ENCODE measurements around the gene EFNA2. TPM values are rescaled to one million over a fixed set of nuclear protein-coding genes. Genes with fewer than 3 reads are reported as not detected.
"Not testable (repeated sequence)": the region's sequence is repeated elsewhere in the genome, so short reads cannot be mapped to it uniquely, and the experiment has no call there.

EFNA2 gene
- total RNA-seq, 2 experiments from 2014 or later = not detected

GRCh38 chr19:1320282-1320650 lies 34.6 kb downstream of the EFNA2 start:
- CTCF ChIA-PET; POLR2A ChIA-PET; H3K36me3 Mint-ChIP-seq (ENCODE audit: low read depth); H3K27ac Mint-ChIP-seq; H3K9me3 Mint-ChIP-seq; H3K4me3 Mint-ChIP-seq; DNase-seq; H3K4me1 Mint-ChIP-seq: not testable (repeated sequence)
- peaks cover 34% of the 10 kb centered on the region for H3K27me3 Mint-ChIP-seq

GRCh38 chr19:1321539-1321938 lies 35.9 kb downstream of the EFNA2 start:
- Mint-ChIP-seq H3K36me3 (ENCODE audit: low read depth) (no peaks in the 10 kb centered on the region), H3K27me3 (peaks cover 37% of the 10 kb centered on the region), H3K4me3 (no peak overlapping the region), H3K27ac (no peak overlapping the region), H3K9me3 (no peaks in the 10 kb centered on the region), H3K4me1 (no peaks in the 10 kb centered on the region)
- ChIA-PET POLR2A (no interaction called here), CTCF (no interaction called here)
- no peak for DNase-seq

- DNase-seq = no peak
- no peak overlapping the region for H3K4me3 Mint-ChIP-seq
- H3K4me1 Mint-ChIP-seq = no peaks in the 10 kb centered on the region
- H3K27me3 Mint-ChIP-seq = peaks cover 36% of the 10 kb centered on the region
- no peak overlapping the region for H3K27ac Mint-ChIP-seq
- ChIA-PET POLR2A (no interaction called here), CTCF (no interaction called here)
- H3K9me3 Mint-ChIP-seq = no peaks in the 10 kb centered on the region
- H3K36me3 Mint-ChIP-seq (ENCODE audit: low read depth) = no peaks in the 10 kb centered on the region
These were observed 36.7 kb downstream of the EFNA2 start for GRCh38 chr19:1322198-1322981.

- H3K36me3 Mint-ChIP-seq (ENCODE audit: low read depth) = no peaks in the 10 kb centered on the region
- H3K4me1 Mint-ChIP-seq = no peaks in the 10 kb centered on the region
- H3K4me3 Mint-ChIP-seq = no peak overlapping the region
- ChIA-PET CTCF (no interaction called here), POLR2A (no interaction called here)
- peaks cover 24% of the 10 kb centered on the region for H3K27me3 Mint-ChIP-seq
- H3K9me3 Mint-ChIP-seq = no peaks in the 10 kb centered on the region
- DNase-seq = no peak
- no peak overlapping the region for H3K27ac Mint-ChIP-seq
These were observed 38.7 kb downstream of the EFNA2 start for GRCh38 chr19:1324249-1324805.

- H3K4me3 Mint-ChIP-seq = no peak overlapping the region
- H3K36me3 Mint-ChIP-seq (ENCODE audit: low read depth) = no peaks in the 10 kb centered on the region
- no peaks in the 10 kb centered on the region for H3K4me1 Mint-ChIP-seq
- H3K27ac Mint-ChIP-seq = no peak overlapping the region
- CTCF ChIA-PET = no interaction called here
- no peaks in the 10 kb centered on the region for H3K9me3 Mint-ChIP-seq
- peaks cover 23% of the 10 kb centered on the region for H3K27me3 Mint-ChIP-seq
- DNase-seq = no peak
- POLR2A ChIA-PET = no interaction called here
These were observed 39.3 kb downstream of the EFNA2 start for GRCh38 chr19:1324806-1325567.

- Mint-ChIP-seq H3K36me3 (ENCODE audit: low read depth) (no peaks in the 10 kb centered on the region), H3K4me1 (no peaks in the 10 kb centered on the region), H3K4me3 (no peak overlapping the region), H3K9me3 (no peaks in the 10 kb centered on the region), H3K27me3 (peaks cover 22% of the 10 kb centered on the region), H3K27ac (no peak overlapping the region)
- no peak for DNase-seq
- ChIA-PET POLR2A (no interaction called here), CTCF (no interaction called here)
These were observed 40.1 kb downstream of the EFNA2 start for GRCh38 chr19:1325568-1326294.

GRCh38 chr19:1327125-1327524 lies 41.5 kb downstream of the EFNA2 start:
- no peaks in the 10 kb centered on the region for H3K4me1 Mint-ChIP-seq
- H3K36me3 Mint-ChIP-seq (ENCODE audit: low read depth) = no peaks in the 10 kb centered on the region
- ChIA-PET POLR2A (interaction anchor here (1.1 kb wide), 1 partner anchor 34 kb away, joined by 4 read pairs; no protein-coding TSS in a partner anchor), CTCF (no interaction called here)
- no peak overlapping the region for H3K4me3 Mint-ChIP-seq
- peaks cover 22% of the 10 kb centered on the region for H3K27me3 Mint-ChIP-seq
- H3K9me3 Mint-ChIP-seq = no peaks in the 10 kb centered on the region
- no peak for DNase-seq
- H3K27ac Mint-ChIP-seq = no peak overlapping the region

- POLR2A ChIA-PET; H3K9me3 Mint-ChIP-seq; H3K4me3 Mint-ChIP-seq; CTCF ChIA-PET; H3K27me3 Mint-ChIP-seq; DNase-seq; H3K27ac Mint-ChIP-seq; H3K36me3 Mint-ChIP-seq (ENCODE audit: low read depth); H3K4me1 Mint-ChIP-seq: not testable (repeated sequence)
These were observed 46.5 kb downstream of the EFNA2 start for GRCh38 chr19:1332208-1332607.

GRCh38 chr19:1336079-1336684 lies 50.5 kb downstream of the EFNA2 start:
- Mint-ChIP-seq H3K36me3 (ENCODE audit: low read depth) (no peaks in the 10 kb centered on the region), H3K9me3 (no peaks in the 10 kb centered on the region), H3K27ac (no peak overlapping the region), H3K4me1 (no peaks in the 10 kb centered on the region), H3K27me3 (no peaks in the 10 kb centered on the region), H3K4me3 (no peak overlapping the region)
- no peak for DNase-seq
- POLR2A ChIA-PET = no interaction called here
- CTCF ChIA-PET = no interaction called here

- peaks cover 3% of the 10 kb centered on the region for H3K4me1 Mint-ChIP-seq
- CTCF ChIA-PET = no interaction called here
- H3K36me3 Mint-ChIP-seq (ENCODE audit: low read depth) = no peaks in the 10 kb centered on the region
- no peaks in the 10 kb centered on the region for H3K27me3 Mint-ChIP-seq
- POLR2A ChIA-PET = no interaction called here
- no peaks in the 10 kb centered on the region for H3K9me3 Mint-ChIP-seq
- no peak overlapping the region for H3K27ac Mint-ChIP-seq
- H3K4me3 Mint-ChIP-seq = no peak overlapping the region
- no peak for DNase-seq
These were observed 55.2 kb downstream of the EFNA2 start for GRCh38 chr19:1340681-1341469.

GRCh38 chr19:1343041-1343440 lies 57.4 kb downstream of the EFNA2 start:
- Mint-ChIP-seq H3K9me3 (no peaks in the 10 kb centered on the region), H3K36me3 (ENCODE audit: low read depth) (no peaks in the 10 kb centered on the region), H3K4me3 (no peak overlapping the region), H3K27ac (no peak overlapping the region), H3K4me1 (peaks cover 3% of the 10 kb centered on the region), H3K27me3 (no peaks in the 10 kb centered on the region)
- ChIA-PET POLR2A (no interaction called here), CTCF (interaction anchor here (0.6 kb wide), 1 partner anchor 273 kb away, joined by 3 read pairs; no protein-coding TSS in a partner anchor)
- DNase-seq = no peak

GRCh38 chr19:1349211-1349610 lies 63.5 kb downstream of the EFNA2 start:
- H3K4me1 Mint-ChIP-seq = peaks cover 3% of the 10 kb centered on the region
- CTCF ChIA-PET = no interaction called here
- POLR2A ChIA-PET = no interaction called here
- H3K9me3 Mint-ChIP-seq = no peaks in the 10 kb centered on the region
- no peaks in the 10 kb centered on the region for H3K36me3 Mint-ChIP-seq (ENCODE audit: low read depth)
- H3K4me3 Mint-ChIP-seq = no peak overlapping the region
- H3K27me3 Mint-ChIP-seq = peaks cover 5% of the 10 kb centered on the region
- DNase-seq = no peak
- H3K27ac Mint-ChIP-seq = no peak overlapping the region
